Measurements from ENCODE around the gene SRGAP3.

SRGAP3 gene

DNA sequence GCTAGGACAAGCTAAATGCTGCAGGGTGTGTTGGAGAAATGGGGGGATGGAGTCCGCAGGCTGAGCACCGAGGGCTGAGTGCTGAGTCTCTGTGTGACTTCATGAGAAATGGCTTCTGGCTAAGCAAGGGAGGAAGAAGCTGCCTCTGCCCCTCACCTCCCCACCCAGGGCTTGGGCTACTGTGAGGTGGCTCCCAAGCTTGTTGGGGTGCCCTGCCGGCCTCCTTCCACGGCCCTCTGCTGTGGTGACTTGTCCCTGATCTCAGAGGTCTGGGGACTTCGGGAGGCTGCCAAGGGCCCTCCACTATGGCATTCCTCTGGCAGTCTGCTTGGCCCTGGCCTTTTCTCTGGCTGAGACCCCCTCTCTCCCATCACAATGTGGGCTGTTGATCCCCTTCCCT, 256.1 kb downstream of the SRGAP3 start:
- DNase-seq (ENCODE audit: extremely low read depth in 1 of 2, low read depth in 1 of 2) = no peak

DNA sequence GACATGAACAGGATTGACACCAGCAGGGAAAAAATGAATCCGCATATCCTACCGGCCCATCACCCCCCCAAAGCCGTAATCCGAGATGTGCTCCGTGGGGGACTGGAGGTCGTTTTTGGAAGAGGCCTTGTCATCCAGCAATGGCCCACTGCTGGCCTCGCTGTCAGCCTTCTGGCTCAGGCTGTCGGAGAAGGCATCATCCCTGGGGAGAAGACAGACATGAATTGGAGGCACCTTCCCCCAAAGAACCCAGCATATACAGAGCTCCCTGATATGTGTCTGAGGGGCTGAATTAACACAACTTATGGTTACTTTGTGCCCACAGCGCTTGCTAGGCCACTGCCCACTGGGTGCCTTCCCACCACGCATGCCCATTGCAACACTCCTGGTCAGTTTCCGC, 256.6 kb downstream of the SRGAP3 start:
- no peak for DNase-seq (ENCODE audit: extremely low read depth in 1 of 2, low read depth in 1 of 2)

DNA sequence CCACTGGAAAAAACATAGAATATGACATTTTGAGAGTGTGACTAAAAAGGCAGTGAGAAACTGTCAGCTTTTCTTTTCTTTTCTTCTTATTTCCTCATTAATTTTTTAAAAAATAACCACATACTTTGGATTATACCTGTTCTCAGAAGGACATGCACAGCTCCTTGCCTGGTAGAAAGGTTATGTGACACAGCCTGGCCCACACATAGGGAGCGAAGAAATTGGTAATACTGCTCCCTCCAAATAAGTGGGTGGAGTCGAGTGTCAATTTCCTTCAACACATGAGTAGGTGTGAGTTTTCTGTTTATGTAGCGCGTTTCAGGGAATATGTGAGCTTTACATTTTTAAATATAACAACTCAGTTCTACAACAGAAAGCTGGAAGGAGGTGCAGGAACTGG, 257.2 kb downstream of the SRGAP3 start:
- no peak for DNase-seq (ENCODE audit: extremely low read depth in 1 of 2, low read depth in 1 of 2)

DNA sequence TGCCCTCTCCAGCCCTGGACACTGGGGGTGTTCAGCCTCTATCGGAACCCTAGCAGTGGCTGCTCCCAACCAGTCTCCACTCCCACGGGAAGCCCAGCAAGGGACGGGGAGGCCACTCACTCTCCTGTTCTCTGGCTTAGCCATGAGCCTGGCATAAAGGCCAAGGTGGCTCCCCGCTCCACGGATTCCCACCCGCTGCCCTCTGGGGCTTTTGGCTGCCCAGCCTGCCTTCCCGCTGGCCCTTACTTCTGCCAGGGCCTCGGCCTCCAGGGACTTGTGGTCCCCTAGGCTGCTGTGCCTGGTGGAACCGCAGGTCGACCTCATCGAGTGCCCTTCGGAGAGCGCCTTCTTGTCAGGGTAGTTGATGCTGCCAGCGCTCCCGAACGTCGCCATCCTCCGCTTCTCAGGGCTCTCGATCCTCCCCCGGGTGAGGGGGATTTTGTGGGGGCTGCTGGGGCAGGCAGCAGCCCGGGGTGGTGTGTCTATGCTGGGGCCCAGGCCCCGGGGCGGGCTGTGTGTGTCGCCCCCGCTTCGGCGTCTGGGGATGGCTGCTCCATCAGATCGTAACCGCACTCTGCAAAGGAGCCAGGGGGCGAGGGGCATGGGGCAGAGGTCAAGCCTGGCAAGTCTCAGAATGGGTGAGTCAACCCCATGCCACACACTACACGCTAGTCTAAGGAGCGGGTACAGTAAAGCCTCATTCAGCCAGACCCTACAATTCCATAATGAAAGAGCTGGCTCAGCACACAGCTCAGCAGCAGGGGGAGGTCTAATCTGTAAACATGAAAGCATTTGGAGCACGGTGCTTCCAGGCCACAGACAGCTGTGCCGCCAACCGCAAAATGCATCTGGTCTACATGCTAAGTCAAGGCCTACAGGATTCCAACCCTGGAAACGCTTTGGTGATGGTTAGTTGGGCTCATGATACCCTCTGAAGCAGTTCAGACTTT, 258.9 kb downstream of the SRGAP3 start:
- DNase-seq (ENCODE audit: extremely low read depth in 1 of 2, low read depth in 1 of 2) = no peak

DNA sequence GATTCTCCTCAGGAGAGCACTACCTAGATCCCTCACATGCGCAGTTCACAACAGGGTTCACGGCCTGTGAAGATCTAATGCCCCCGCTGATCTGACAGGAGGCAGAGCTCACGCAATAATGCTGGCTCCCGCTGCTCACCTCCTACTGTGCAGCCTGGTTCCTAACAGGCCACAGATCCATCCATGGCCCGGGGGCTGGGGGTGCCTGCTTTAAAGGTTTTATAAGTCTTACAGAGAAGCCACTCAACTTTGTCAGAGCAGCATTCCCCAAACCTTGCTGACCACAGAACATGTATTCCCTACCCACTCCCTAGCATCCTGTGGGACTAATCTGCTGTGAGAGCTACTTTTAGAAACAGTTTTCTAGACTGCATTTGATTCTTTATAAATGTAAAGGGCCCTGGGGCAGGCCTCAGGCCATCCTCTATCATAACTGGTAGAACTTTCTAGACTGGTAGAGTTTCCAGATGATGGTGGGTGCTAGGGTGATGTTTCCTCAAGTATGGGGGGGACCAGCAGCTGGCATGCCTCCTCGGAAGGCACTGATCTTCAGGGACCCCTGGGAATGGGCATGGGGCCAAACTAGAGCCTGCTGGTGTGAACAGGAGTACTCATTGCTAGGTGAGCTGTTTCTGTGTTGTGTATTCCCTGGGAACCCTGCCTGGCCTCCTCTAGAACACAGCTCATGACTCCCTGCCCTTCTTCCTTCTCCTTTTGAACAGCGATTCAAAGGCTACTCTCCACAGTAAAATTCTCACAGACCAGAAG, 260.5 kb downstream of the SRGAP3 start:
- DNase-seq (ENCODE audit: extremely low read depth in 1 of 2, low read depth in 1 of 2) = no peak

DNA sequence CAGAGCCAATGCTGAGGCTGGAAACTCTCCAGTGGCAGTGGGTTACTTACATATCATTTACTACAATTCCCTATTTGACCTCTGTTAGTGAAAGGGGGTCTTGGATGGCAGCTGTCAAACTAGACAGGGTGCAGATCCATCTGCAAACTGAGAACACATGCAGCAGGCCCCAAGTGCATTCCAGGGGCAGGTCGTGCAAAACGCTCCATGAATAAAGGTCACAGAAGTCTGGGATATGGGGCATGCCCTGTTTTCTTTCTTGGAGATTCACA, 261.1 kb downstream of the SRGAP3 start:
- no peak for DNase-seq (ENCODE audit: extremely low read depth in 1 of 2, low read depth in 1 of 2)

DNA sequence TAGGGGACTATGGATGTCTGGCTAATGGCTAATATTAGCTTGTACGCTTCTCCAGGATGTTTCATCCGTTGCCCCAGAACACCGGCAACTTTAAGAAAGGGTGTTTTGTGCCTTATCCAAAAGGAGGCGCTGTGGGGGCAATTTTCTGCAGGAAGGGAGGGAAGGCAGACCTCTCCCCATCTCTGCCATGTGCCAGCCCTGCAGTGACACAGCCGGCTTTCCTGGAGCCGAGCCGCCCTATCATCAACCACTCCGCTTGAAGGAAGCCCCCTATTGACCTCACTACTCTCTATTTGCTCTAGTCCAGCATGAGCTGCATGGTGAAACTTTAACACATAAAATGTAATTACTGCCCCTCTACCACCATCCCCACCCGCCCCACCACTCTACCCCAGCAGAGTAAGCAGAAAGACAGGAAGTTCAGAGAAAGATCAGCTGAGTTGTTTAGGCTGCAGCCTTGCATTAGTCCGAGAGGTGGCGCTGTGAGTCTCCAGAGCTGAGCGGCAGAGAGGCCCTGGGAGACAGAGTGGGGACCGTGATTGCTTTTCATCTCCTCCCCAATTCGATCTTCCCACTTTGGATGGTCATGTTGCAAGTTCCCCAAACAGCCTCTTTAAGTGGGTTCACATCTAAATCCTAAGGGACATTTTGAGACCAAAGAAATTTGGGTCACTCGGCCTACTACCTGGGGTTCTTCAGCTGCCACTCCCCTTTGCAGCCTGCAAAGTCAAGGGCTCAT, 261.6 kb downstream of the SRGAP3 start:
- DNase-seq (ENCODE audit: extremely low read depth in 1 of 2, low read depth in 1 of 2) = peak in 1 of 2 donors; percentile 27

DNA sequence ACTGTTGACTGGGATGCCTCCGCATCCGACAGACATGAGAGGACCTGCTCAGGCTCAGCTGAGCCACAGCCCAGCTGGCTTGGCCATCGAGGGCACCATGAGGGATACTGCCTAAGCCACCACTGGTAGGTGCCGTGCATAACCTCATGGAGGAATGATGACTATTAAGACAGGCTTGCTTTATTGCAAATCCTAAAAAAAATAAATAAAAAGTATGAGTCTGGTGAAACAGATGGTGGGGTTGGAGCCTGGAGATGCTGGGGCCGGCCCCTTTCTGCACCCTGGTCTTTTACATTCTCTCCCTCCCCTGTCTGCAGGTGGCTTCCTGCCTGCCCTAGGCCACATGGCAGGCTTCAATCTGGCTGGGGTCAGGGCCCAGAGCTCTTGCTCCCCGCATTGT, 262.2 kb downstream of the SRGAP3 start:
- DNase-seq (ENCODE audit: extremely low read depth in 1 of 2, low read depth in 1 of 2) = no peak

DNA sequence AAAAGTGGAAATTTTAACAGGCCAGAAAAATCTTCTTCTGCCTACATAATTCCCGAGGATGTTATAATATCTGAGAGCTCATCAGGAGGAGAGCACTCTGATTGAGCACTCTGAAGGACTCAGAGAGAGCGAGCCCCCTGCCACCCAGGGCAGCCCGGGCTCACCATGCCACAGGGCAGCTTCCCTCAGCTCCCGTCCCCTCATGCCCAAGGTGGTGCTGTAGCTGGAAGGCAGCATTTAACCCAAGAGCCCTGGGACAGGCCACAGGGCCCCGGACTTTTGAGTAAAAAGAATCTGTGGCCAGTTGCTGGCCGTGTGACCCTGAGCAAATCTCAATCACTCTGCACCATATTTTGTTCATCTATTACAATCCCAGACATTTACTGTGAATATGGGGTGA, 262.7 kb downstream of the SRGAP3 start:
- no peak for DNase-seq (ENCODE audit: extremely low read depth in 1 of 2, low read depth in 1 of 2)

DNA sequence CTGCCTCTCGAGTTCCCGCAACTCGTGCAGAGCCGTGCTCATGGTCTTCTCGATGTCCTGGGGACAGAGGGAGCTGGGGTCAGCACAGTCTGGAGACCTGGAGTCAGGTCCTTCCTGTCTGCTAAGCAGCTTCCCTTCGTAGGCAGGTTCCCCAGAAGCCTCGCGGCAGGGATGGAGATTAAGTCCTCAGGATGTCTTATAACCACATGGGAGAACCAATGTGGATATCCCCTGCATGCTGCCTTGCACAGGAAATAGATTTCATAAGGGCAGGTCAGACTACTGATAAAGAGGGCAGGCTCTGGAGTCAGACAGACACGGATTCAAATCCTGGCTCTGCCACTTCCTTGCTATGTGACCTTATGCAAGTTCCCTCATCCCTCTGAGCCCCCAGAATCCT, 263.6 kb downstream of the SRGAP3 start:
- no peak for DNase-seq (ENCODE audit: extremely low read depth in 1 of 2, low read depth in 1 of 2)

DNA sequence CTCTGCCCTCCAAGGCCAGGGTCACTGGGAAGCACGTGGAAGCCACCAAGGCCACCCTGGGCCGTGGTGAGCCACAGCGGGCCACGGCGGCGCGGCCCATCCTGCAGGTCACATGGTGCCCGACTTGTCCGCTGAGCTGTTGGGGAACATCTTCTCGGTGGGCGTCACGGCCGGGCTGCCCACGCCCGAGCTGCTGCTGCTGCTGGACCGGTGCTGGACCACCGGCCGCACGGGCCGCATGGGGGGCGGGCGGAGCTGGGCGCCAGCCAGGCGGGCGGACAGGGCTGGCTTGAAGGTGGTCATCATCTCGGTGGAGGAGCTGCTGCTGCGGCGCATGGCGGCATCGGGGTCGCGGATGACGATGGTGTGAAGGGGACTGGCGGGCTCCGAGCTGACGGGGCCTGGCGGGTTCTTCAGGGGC, 264.0 kb downstream of the SRGAP3 start:
- no peak for DNase-seq (ENCODE audit: extremely low read depth in 1 of 2, low read depth in 1 of 2)

DNA sequence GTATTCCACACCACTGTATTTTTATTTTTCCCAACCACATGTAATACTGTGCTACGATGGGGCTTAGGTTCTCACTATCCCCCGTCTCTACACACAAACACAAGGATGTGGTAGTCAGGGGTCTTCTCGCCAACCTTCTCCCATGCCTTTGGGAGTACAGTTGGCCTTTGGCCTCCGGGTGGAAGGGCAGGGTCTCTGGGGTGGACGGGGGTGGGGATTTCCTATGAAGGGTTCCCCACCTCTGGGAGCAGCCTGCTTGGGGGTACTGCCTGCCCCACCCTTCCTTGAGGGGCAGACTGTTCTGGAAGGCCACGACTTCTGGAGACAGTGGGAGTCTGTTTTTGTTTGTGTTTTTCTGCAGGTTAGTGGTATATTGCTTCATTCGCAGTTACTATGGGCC, 264.9 kb downstream of the SRGAP3 start:
- DNase-seq (ENCODE audit: extremely low read depth in 1 of 2, low read depth in 1 of 2) = no peak

DNA sequence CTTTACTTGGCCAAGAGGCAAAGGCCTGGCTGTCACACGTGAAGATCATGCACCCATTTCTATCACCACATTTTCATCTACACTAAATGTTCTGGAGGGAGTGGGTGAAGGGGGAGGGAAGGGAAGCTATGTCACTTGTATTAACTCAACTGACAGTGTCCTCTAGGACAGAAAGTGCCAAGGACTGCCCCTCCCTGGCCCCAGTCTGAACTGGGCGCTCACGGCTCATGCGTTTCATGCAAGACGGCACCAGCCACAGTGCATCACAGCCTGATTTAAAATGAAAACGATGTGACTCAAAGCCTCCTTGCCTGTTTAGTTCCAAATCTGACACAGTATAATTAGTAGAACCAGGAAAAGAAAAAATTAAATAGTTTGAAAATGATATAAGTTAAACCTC, 265.4 kb downstream of the SRGAP3 start:
- DNase-seq (ENCODE audit: extremely low read depth in 1 of 2, low read depth in 1 of 2) = no peak

DNA sequence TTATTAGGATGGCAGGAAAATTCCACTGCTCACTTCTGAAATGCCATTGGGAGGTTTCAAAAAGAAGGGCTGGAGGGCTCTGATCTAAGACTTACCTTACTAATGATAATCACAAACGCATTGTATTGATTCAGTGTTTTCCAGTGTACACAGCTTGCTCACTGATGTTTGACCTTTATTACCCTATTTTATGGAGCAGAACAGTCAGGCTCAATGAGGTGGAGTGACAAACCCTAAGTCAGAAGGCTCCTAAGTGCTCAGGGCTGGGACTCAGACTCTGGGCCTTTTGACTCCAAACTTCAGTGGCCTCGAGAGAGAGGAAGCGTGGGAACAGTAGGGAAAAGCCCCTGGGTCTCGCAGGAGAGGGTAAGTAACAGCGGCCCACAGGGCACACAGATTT, 265.9 kb downstream of the SRGAP3 start:
- no peak for DNase-seq (ENCODE audit: extremely low read depth in 1 of 2, low read depth in 1 of 2)

DNA sequence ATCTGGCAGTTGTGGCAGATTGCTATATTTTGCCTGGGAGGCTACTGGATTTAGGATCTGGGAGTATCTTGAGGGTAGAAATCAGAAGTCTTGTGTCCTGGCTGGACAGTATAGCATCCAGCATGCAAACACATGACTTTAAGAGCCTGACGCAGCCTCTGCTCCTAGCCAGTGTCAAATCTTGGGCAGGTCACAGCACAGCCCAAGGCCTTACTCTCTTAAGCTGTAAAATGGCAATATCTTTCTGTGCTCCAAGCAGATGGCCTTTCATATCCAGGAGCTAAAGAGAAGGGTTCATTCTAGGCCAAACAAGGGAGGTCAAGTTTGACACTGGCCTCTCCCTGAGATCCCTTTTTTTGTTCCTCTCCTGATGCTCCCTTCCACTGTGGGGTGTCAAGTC, 266.4 kb downstream of the SRGAP3 start:
- no peak for DNase-seq (ENCODE audit: extremely low read depth in 1 of 2, low read depth in 1 of 2)

DNA sequence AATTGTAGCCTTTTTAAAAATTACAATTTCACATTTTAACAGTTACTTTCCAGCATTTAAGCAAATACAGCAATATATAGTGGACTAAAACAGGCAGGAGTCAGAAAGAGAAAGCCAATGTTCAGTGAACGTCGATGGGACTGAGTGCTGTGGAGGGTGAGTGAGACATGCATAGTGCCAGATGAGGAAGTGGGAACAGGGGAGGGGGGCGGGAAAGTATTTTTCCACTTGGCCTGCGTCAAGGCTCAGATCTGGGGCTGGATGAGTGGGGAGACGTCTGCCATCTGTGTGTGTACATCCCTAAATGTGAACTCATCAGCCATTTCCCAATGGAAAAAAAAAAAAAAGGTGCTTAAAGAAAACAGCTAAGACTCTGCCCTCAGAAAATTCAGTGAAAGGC, 266.9 kb downstream of the SRGAP3 start:
- DNase-seq (ENCODE audit: extremely low read depth in 1 of 2, low read depth in 1 of 2) = no peak

DNA sequence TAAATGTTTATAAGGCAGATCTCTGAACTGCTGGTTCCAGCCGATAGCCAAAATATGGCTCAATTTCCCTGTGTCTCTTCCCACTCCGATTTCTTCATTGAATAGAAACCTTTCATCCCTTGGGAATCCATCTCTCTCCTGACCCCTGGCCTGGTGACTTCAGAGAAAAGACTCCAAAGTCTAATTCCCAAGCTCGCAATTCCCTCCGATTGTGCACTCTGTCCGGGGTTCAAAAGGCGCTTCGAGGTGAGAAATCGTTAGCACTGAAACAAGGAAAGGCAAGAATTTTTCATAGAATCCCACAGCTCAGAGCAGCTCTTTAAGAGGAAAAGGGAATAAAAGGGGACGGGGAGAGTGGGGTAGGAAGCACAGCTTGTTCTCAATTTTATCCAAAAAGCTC, 267.7 kb downstream of the SRGAP3 start:
- DNase-seq (ENCODE audit: extremely low read depth in 1 of 2, low read depth in 1 of 2) = no peak

DNA sequence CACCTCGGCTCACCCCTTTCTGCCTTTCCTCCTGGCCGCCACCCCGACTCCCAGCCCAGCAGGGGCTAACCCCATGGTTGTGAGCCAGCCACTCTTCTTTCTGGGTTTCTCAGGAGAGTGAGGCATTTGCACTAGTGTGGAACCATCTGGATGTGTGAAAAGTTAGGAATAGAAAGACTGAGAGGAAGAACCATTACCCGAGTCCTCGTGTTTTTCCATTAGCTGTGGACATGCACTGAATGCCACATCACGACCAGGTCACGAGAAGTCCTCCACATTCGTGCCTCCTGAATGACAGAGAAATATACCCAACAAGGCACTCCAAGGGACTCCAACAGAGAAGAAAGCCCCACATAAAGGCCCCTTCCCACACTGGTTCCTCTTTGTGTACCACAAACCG, 268.1 kb downstream of the SRGAP3 start:
- no peak for DNase-seq (ENCODE audit: extremely low read depth in 1 of 2, low read depth in 1 of 2)

DNA sequence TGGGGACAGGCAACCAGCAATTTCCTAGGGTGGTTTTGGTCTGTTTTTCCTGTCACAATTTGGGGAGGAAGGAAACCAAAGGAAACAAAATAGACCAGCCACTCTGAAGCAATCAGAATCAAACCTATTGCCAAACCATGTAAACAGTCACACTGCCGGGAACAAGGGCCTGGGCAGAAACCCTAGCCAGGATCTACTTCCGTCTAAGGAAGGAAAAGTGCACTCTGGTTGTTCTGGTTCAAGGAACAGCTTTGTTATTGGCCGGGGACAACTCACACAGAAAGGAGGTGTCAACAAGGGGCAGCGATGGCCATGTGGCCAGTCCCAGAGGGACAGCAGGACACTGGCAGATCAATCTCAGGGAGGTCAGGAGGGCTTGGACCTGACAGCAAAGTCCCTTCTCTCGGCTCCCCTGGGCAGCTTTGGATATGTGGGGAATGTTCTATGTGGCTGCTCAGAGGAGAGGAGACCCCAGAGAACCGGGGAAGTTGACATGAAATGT, 268.6 kb downstream of the SRGAP3 start:
- no peak for DNase-seq (ENCODE audit: extremely low read depth in 1 of 2, low read depth in 1 of 2)

DNA sequence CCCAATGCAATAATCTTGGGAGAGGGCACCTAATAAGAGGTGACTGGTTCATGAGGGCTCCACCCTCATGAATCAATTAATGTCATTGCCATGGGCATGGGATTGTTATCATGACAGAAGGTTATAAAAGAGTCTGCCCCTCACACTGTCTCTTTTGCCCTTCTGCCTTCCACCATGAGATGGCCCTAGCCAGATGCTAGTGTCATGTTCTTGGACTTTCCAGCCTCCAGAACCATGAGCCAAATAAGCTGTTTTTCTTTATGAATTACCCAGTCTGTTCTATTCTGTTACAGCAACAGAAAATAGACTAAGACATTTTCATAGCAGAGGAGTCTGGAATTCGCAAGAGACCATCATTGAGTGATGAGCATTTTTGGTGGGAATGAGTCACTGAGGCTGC, 270.2 kb downstream of the SRGAP3 start:
- no peak for DNase-seq (ENCODE audit: extremely low read depth in 1 of 2, low read depth in 1 of 2)

DNA sequence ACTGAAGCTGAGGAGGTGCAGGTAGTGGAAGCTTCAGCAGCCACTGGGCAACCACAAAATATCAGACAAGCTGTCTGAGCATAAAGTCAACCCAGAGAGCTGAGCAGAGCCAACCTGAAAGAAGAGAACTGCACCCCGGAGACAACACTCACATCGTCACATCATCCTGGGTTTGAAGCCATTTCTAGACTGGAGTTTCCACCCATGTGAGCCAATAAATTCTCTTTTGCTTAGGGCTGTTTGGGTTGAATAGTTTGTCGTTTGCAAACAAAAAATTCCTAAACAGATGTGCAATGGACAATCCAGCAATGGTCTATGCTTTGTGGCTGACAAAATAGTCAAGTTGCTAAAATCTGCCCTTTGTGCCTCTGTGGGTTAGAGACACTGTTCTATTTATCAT, 270.9 kb downstream of the SRGAP3 start:
- DNase-seq (ENCODE audit: extremely low read depth in 1 of 2, low read depth in 1 of 2) = no peak
